RWPE2 (cell line): ENCODE measurements around the gene SLC40A1.

Source experiments
- ATAC-seq: fragments of 200-7000 bp; cut with Tn5 transposase; 3 replicates; pipeline ENCODE4 v1.9.1; 2021; ENCODE audit warnings: low read depth
- DNase-seq: peaks from one replicate; pipeline ENCODE4 v3.0.0-alpha.2; 2020; ENCODE audit warnings: low spot score
- H3K27ac ChIP-seq: fragments of 450-650 bp; 2 replicates; pipeline ENCODE4 v1.5.1; 2017; ENCODE audit warnings: mild to moderate bottlenecking; ENCODE audit not compliant: poor library complexity, severe bottlenecking
- H3K27me3 ChIP-seq: fragments of 250-450 bp; sonication (Bioruptor Pico); 2 replicates; pipeline ENCODE4 v1.5.1; 2021; ENCODE audit warnings: mild to moderate bottlenecking, moderate library complexity; ENCODE audit not compliant: insufficient read depth, poor library complexity, severe bottlenecking
- H3K36me3 ChIP-seq: fragments of 250-450 bp; sonication (Bioruptor Pico); 2 replicates; pipeline ENCODE4 v1.5.1; 2020; ENCODE audit warnings: low read depth, mild to moderate bottlenecking, moderate library complexity
- H3K4me1 ChIP-seq: fragments of 250-450 bp; sonication (Bioruptor Pico); 2 replicates; pipeline ENCODE4 v1.5.1; 2021; ENCODE audit warnings: mild to moderate bottlenecking, moderate library complexity; ENCODE audit not compliant: insufficient read depth, poor library complexity, severe bottlenecking
- H3K4me3 ChIP-seq: fragments of 250-450 bp; sonication (Bioruptor Pico); 2 replicates; pipeline ENCODE4 v1.5.1; 2021; ENCODE audit warnings: mild to moderate bottlenecking, moderate library complexity; ENCODE audit not compliant: severe bottlenecking
- H3K9me3 ChIP-seq: fragments of 250-450 bp; sonication (Bioruptor Pico); 2 replicates; pipeline ENCODE4 v1.5.1; 2021; ENCODE audit warnings: mild to moderate bottlenecking, moderate library complexity; ENCODE audit not compliant: severe bottlenecking
- CTCF ChIP-seq: fragments of 450-650 bp; IDR thresholded peaks from one replicate; pipeline ENCODE4 v1.5.1; 2017; ENCODE audit warnings: mild to moderate bottlenecking, moderate library complexity; ENCODE audit not compliant: poor library complexity, severe bottlenecking

Gene SLC40A1

GRCh38 chr2:189519631-189520387 lies 60.8 kb downstream of the SLC40A1 start:
- no peak for ATAC-seq
- Histone ChIP-seq H3K4me3 (no peak overlapping the region), H3K4me1 (no peaks in the 10 kb centered on the region), H3K27ac (no peak overlapping the region), H3K9me3 (no peaks in the 10 kb centered on the region), H3K27me3 (no peaks in the 10 kb centered on the region), H3K36me3 (no peaks in the 10 kb centered on the region)
- no peak for TF ChIP-seq CTCF
- no peak for DNase-seq

- TF ChIP-seq CTCF = no peak
- Histone ChIP-seq H3K36me3 (no peaks in the 10 kb centered on the region), H3K27me3 (no peaks in the 10 kb centered on the region), H3K27ac (no peak overlapping the region), H3K4me3 (no peak overlapping the region), H3K9me3 (no peaks in the 10 kb centered on the region), H3K4me1 (no peaks in the 10 kb centered on the region)
- DNase-seq (no peak), ATAC-seq (no peak)
Observed at GRCh38 chr2:189517847-189518535, 62.6 kb downstream of the SLC40A1 start.

GRCh38 chr2:189516546-189516945 lies 64.0 kb downstream of the SLC40A1 start:
- H3K4me3 ChIP-seq = no peak overlapping the region
- no peak for TF ChIP-seq CTCF
- no peak for ATAC-seq
- DNase-seq = no peak
- H3K36me3 ChIP-seq = no peaks in the 10 kb centered on the region
- H3K27me3 ChIP-seq = no peaks in the 10 kb centered on the region
- H3K27ac ChIP-seq = no peak overlapping the region
- H3K9me3 ChIP-seq = no peaks in the 10 kb centered on the region
- no peaks in the 10 kb centered on the region for H3K4me1 ChIP-seq

GRCh38 chr2:189515264-189515663 lies 65.3 kb downstream of the SLC40A1 start:
- Histone ChIP-seq H3K4me1 (no peaks in the 10 kb centered on the region), H3K9me3 (no peaks in the 10 kb centered on the region), H3K36me3 (no peaks in the 10 kb centered on the region), H3K4me3 (no peak overlapping the region), H3K27me3 (no peaks in the 10 kb centered on the region), H3K27ac (no peak overlapping the region)
- no peak for TF ChIP-seq CTCF
- no peak for DNase-seq
- no peak for ATAC-seq

- Histone ChIP-seq H3K27me3 (no peaks in the 10 kb centered on the region), H3K27ac (no peak overlapping the region), H3K4me3 (no peak overlapping the region), H3K4me1 (no peaks in the 10 kb centered on the region), H3K36me3 (no peaks in the 10 kb centered on the region), H3K9me3 (no peaks in the 10 kb centered on the region)
- TF ChIP-seq CTCF = no peak
- ATAC-seq = no peak
- DNase-seq = no peak
Observed at GRCh38 chr2:189514104-189514503, 66.5 kb downstream of the SLC40A1 start.
